Measurements from ENCODE around the gene CNTN4. TPM values are rescaled to one million over a fixed set of nuclear protein-coding genes. Genes with fewer than 3 reads are reported as not detected.
A peak's percentile ranks its signal among the peaks of the same experiment; 100 is the strongest.
"Not testable (repeated sequence)": the region's sequence is repeated elsewhere in the genome, so short reads cannot be mapped to it uniquely, and the experiment has no call there.

Gene CNTN4
- total RNA-seq, 2 donors from 2014 or later: 0.62 to 0.79 TPM

- ATAC-seq (replicated peaks in 1 of 2) (no peak), DNase-seq (no peak)
Measured at GRCh38 chr3:2525968-2526367, 427.3 kb downstream of the CNTN4 start.

DNA sequence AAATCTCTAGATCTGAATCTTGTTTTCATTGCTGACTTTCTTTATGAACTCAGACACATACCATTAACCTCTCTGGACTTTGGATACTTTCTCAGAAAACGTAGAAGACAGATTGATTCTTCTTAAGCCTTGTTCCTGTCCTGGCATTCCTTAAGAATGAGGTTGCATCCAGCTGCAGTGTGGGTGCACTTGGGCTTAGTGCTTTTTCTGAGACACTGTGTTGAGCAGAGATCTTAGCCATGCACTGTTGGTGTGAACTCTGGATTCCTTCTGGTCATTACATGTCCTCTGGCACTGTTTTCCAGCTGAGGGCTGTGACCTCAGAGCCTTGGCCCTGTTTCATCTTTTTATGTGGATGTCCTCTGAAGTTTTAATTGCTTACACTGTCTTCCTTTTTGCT, 428.3 kb downstream of the CNTN4 start:
- Mint-ChIP-seq H3K36me3 (ENCODE audit: insufficient read depth in 2 of 2) (no peaks in the 10 kb centered on the region), H3K27ac (no peak overlapping the region)

More at GRCh38 chr3:2525968-2526367, 427.3 kb downstream of the CNTN4 start:
- Mint-ChIP-seq H3K36me3 (ENCODE audit: insufficient read depth in 2 of 2) (no peaks in the 10 kb centered on the region), H3K27me3 (ENCODE audit: low read depth) (no peaks in the 10 kb centered on the region), H3K27ac (no peak overlapping the region), H3K4me3 (no peak overlapping the region), H3K9me3 (peaks cover 0 to 6% of the 10 kb centered on the region in 2 donors), H3K4me1 (ENCODE audit: low read depth) (no peaks in the 10 kb centered on the region)

GRCh38 chr3:2527328-2527727, 428.7 kb downstream of the CNTN4 start:
- H3K4me3 Mint-ChIP-seq; H3K27me3 Mint-ChIP-seq (ENCODE audit: low read depth); H3K4me1 Mint-ChIP-seq (ENCODE audit: low read depth); H3K36me3 Mint-ChIP-seq (ENCODE audit: insufficient read depth in 2 of 2); H3K9me3 Mint-ChIP-seq; ATAC-seq (replicated peaks in 1 of 2); DNase-seq; H3K27ac Mint-ChIP-seq: not testable (repeated sequence)

More for the DNA sequence above, 428.3 kb downstream of the CNTN4 start:
- DNase-seq: no peak
- Mint-ChIP-seq H3K27me3 (ENCODE audit: low read depth) (no peaks in the 10 kb centered on the region), H3K4me3 (no peak overlapping the region), H3K9me3 (peaks cover 0 to 8% of the 10 kb centered on the region in 2 donors), H3K4me1 (ENCODE audit: low read depth) (no peaks in the 10 kb centered on the region)
- ATAC-seq (replicated peaks in 1 of 2): no peak

DNA sequence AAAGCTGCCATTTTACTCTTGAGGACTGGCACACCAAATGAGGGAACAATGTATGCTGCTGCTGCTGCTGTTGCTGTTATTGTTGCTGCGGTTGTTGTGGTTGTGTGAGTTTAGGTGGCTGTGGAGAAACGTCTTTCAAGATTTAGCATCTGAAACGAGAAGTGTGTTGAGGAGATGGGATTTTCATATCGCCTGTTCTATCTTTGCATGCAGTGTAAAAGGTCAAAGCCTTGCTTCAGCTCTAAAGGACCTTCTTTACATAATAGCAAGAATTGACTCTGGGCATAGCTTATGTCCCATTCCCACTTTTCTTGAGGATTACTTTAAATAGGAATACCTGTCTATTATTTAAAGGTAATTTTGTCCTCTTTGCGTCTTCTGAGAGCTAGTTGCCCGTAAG, 436.1 kb downstream of the CNTN4 start:
- H3K4me3 Mint-ChIP-seq; DNase-seq; H3K36me3 Mint-ChIP-seq (ENCODE audit: insufficient read depth in 2 of 2); H3K27me3 Mint-ChIP-seq (ENCODE audit: low read depth); H3K4me1 Mint-ChIP-seq (ENCODE audit: low read depth); H3K9me3 Mint-ChIP-seq; ATAC-seq (replicated peaks in 1 of 2); H3K27ac Mint-ChIP-seq: not testable (repeated sequence)

- peaks cover 3 to 6% of the 10 kb centered on the region in 2 donors for H3K9me3 Mint-ChIP-seq
- no peak overlapping the region for H3K4me3 Mint-ChIP-seq
- no peaks in the 10 kb centered on the region for H3K27me3 Mint-ChIP-seq (ENCODE audit: low read depth)
- no peak for DNase-seq
- ATAC-seq (replicated peaks in 1 of 2): no peak
- no peak overlapping the region for H3K27ac Mint-ChIP-seq
- H3K36me3 Mint-ChIP-seq (ENCODE audit: insufficient read depth in 2 of 2): peaks cover 0 to 2% of the 10 kb centered on the region in 2 donors
- no peaks in the 10 kb centered on the region for H3K4me1 Mint-ChIP-seq (ENCODE audit: low read depth)
Measured at GRCh38 chr3:2535206-2535605, 436.5 kb downstream of the CNTN4 start.

- Mint-ChIP-seq H3K4me1 (ENCODE audit: low read depth) (no peaks in the 10 kb centered on the region), H3K27me3 (ENCODE audit: low read depth) (no peaks in the 10 kb centered on the region), H3K4me3 (no peak overlapping the region), H3K27ac (no peak overlapping the region), H3K36me3 (ENCODE audit: insufficient read depth in 2 of 2) (peaks cover 0 to 2% of the 10 kb centered on the region in 2 donors), H3K9me3 (peaks cover 3% of the 10 kb centered on the region in 2 donors)
- ATAC-seq (replicated peaks in 1 of 2) (no peak), DNase-seq (no peak)
Measured at GRCh38 chr3:2536575-2536974, 437.9 kb downstream of the CNTN4 start.

DNA sequence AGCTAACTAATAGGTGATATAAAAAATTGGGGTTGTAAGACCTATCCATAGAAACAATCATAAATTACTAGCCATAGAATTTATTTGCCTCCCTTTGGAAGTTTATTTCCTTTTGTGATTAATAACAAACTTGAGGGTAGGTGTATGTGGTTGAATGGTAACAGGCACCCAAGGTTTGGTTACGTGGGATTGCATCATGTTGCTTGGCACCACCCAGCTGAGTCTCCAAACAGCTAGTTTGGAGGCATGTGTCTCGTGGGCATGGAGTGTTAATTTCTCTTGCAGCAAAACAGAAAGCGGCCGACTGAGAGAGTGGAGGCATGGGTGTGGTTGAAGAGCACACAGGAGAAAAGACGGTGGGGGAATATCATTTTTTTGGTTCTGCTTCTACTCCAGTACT, 441.4 kb downstream of the CNTN4 start:
- Mint-ChIP-seq H3K27ac (peak overlapping the region; percentile 32), H3K9me3 (peaks cover 0 to 1% of the 10 kb centered on the region in 2 donors), H3K4me1 (ENCODE audit: low read depth) (no peaks in the 10 kb centered on the region), H3K4me3 (peak overlapping the region; percentile 34 to 47), H3K36me3 (ENCODE audit: insufficient read depth in 2 of 2) (no peaks in the 10 kb centered on the region), H3K27me3 (ENCODE audit: low read depth) (no peaks in the 10 kb centered on the region)
- DNase-seq (peak; percentile 3 to 18), ATAC-seq (replicated peaks in 1 of 2) (peak; percentile 44 to 58)

DNA sequence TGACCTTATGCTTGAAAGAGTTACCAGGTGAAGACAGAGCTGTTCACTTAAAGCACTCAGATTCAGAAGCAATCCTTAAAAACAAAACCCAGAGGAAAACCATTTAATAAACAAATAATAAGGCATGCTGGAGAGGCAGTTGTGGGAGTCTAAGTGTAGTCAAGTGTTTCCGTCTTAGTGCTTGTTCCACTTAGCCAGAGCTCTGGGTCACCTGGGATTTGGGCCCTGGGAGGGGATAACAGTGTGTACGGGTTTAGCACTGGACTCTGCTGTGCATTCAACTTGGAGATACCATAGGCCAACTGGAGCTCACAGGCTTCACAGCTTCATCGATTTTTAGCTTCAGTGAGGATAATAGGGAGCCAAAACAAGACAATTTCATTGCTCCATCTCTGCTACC, 444.6 kb downstream of the CNTN4 start:
- Mint-ChIP-seq H3K27me3 (ENCODE audit: low read depth) (no peaks in the 10 kb centered on the region), H3K9me3 (peaks cover 0 to 1% of the 10 kb centered on the region in 2 donors), H3K4me3 (no peak overlapping the region), H3K4me1 (ENCODE audit: low read depth) (no peaks in the 10 kb centered on the region), H3K36me3 (ENCODE audit: insufficient read depth in 2 of 2) (peaks cover 0 to 2% of the 10 kb centered on the region in 2 donors), H3K27ac (no peak overlapping the region)
- ATAC-seq (replicated peaks in 1 of 2) (no peak), DNase-seq (no peak)

DNA sequence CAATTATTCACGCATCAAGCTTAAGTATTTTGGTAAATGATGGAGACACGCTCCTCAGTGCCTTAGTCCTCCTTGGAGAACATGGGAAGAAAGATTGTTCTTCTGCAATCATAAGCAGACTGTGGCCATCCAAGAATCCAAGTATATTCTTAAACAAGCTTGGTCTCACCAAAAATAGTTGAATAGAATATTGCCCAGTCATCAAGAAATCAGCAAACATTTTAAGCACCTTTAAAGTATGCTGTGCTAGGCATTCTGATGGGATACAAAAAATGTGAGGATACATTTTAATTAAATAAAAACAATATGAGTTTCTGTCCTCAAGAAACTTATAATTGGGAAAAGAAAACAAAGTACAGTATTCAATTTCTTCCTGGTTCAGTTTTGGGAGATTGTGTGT, 445.5 kb downstream of the CNTN4 start:
- Mint-ChIP-seq H3K9me3 (peaks cover 1 to 3% of the 10 kb centered on the region in 2 donors), H3K4me3 (no peak overlapping the region), H3K27me3 (ENCODE audit: low read depth) (no peaks in the 10 kb centered on the region), H3K27ac (no peak overlapping the region), H3K4me1 (ENCODE audit: low read depth) (no peaks in the 10 kb centered on the region), H3K36me3 (ENCODE audit: insufficient read depth in 2 of 2) (peaks cover 0 to 2% of the 10 kb centered on the region in 2 donors)
- DNase-seq (no peak), ATAC-seq (replicated peaks in 1 of 2) (no peak)

DNA sequence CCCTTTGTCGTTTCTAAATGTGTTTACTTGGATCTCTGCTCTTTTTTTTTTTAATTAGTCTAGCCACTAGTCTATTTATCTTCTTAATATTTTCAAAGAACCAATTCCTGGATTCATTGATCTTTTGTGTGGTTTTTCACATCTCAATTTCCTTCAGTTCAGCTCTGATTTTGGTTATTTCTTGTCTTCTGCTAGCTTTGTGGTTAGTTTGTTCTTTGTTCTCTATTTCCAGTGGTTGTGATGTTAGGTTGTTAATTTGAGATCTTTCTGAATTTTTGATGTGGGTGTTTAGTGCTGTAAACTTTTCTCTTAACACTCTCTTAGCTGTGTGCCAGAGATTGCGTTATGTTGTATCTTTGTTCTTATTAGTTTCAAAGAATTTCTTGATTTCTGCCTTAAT, 446.1 kb downstream of the CNTN4 start:
- Mint-ChIP-seq H3K4me1 (ENCODE audit: low read depth) (no peaks in the 10 kb centered on the region), H3K9me3 (peaks cover 1 to 3% of the 10 kb centered on the region in 2 donors), H3K27ac (no peak overlapping the region), H3K36me3 (ENCODE audit: insufficient read depth in 2 of 2) (peaks cover 0 to 2% of the 10 kb centered on the region in 2 donors), H3K4me3 (no peak overlapping the region), H3K27me3 (ENCODE audit: low read depth) (no peaks in the 10 kb centered on the region)
- no peak for DNase-seq
- ATAC-seq (replicated peaks in 1 of 2): no peak

DNA sequence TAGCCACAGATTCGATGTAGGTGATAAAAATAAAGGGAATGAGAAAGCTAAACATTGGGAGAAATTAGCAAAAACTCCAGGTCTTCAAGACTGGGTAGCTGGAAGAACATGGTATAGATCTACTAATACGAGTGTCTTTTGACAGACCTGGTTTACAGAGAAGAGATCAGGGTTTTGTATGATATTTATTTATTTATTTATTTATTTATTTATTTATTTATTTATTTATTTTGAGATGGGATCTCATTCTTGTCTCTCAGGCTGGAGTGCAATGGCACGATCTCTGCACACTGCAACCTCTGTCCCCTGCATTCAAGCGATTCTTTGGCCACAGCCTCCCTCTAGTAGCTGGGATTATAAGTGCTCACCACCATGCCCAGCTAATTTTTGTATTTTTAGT, 448.4 kb downstream of the CNTN4 start:
- Mint-ChIP-seq H3K9me3 (peaks cover 1 to 7% of the 10 kb centered on the region in 2 donors), H3K27me3 (ENCODE audit: low read depth) (no peaks in the 10 kb centered on the region), H3K27ac (no peak overlapping the region), H3K36me3 (ENCODE audit: insufficient read depth in 2 of 2) (peaks cover 0 to 2% of the 10 kb centered on the region in 2 donors), H3K4me1 (ENCODE audit: low read depth) (no peaks in the 10 kb centered on the region), H3K4me3 (no peak overlapping the region)
- DNase-seq: no peak
- ATAC-seq (replicated peaks in 1 of 2): no peak

GRCh38 chr3:2554656-2555055, 456.0 kb downstream of the CNTN4 start:
- no peak overlapping the region for H3K27ac Mint-ChIP-seq
- H3K9me3 Mint-ChIP-seq: peaks cover 3% of the 10 kb centered on the region in 2 donors
- H3K4me1 Mint-ChIP-seq (ENCODE audit: low read depth): no peaks in the 10 kb centered on the region
- no peak for DNase-seq
- no peak overlapping the region for H3K4me3 Mint-ChIP-seq
- no peaks in the 10 kb centered on the region for H3K36me3 Mint-ChIP-seq (ENCODE audit: insufficient read depth in 2 of 2)
- peaks cover 5% of the 10 kb centered on the region for H3K27me3 Mint-ChIP-seq (ENCODE audit: low read depth)
- ATAC-seq (replicated peaks in 1 of 2): no peak

GRCh38 chr3:2558796-2559195, 460.1 kb downstream of the CNTN4 start:
- no peaks in the 10 kb centered on the region for H3K36me3 Mint-ChIP-seq (ENCODE audit: insufficient read depth in 2 of 2)
- H3K27me3 Mint-ChIP-seq (ENCODE audit: low read depth): no peaks in the 10 kb centered on the region
- DNase-seq (no peak), ATAC-seq (replicated peaks in 1 of 2) (no peak)
- no peak overlapping the region for H3K4me3 Mint-ChIP-seq
- H3K4me1 Mint-ChIP-seq (ENCODE audit: low read depth): no peaks in the 10 kb centered on the region
- H3K27ac Mint-ChIP-seq: no peak overlapping the region
- H3K9me3 Mint-ChIP-seq: no peaks in the 10 kb centered on the region

DNA sequence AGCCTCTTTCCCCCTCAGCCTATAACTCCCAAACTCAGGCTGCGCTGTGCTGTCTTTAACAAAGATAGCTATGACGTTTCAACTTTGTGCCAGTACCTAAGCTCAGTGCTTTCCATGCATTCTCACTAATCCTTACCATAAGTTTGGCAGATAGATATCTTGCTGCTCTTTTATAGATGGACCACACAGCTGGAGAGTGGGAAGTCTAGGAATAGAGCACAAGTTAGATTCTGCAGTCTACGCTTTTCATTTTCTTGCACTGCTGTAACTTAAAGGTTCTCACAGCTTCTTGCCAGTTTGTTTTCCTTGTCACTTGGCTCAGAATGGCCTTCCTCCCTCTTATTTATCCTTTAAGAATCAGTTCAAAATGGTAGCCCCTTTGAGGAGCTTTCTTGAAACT, 468.8 kb downstream of the CNTN4 start:
- no peak for ATAC-seq (replicated peaks in 1 of 2)
- Mint-ChIP-seq H3K9me3 (peaks cover 0 to 2% of the 10 kb centered on the region in 2 donors), H3K4me3 (no peak overlapping the region), H3K27me3 (ENCODE audit: low read depth) (no peaks in the 10 kb centered on the region), H3K27ac (no peak overlapping the region), H3K4me1 (ENCODE audit: low read depth) (no peaks in the 10 kb centered on the region), H3K36me3 (ENCODE audit: insufficient read depth in 2 of 2) (no peaks in the 10 kb centered on the region)
- DNase-seq: no peak
